Sigmoid colon (tissue), 7 donors: ENCODE data around the gene LZTFL1. TPM values are rescaled to one million over a fixed set of nuclear protein-coding genes. Genes with fewer than 3 reads are reported as not detected.

Experiments
- DNase-seq: peaks from one replicate; pipeline ENCODE4 v3.0.0-alpha.2; 2019
- H3K27ac ChIP-seq, 4 donors: fragments of 200-600 bp; sonication (generic); one replicate each; pipeline ENCODE4 v1.5.1; 2016 to 2019; ENCODE audit warnings: mild to moderate bottlenecking in 1 of 4
- H3K27me3 ChIP-seq, 3 donors: fragments of 200-600 bp; sonication (generic); one replicate each; pipeline ENCODE4 v1.5.1; 2019; ENCODE audit warnings: mild to moderate bottlenecking in 1 of 3
- H3K36me3 ChIP-seq, 4 donors: fragments of 200-600 bp; sonication (generic); one replicate each; pipeline ENCODE4 v1.5.1; 2016 to 2019
- H3K4me1 ChIP-seq, 4 donors: fragments of 200-600 bp; sonication (generic); one replicate each; pipeline ENCODE4 v1.5.1; 2017 to 2019
- H3K4me3 ChIP-seq, 4 donors: fragments of 200-600 bp; sonication (generic); one replicate each; pipeline ENCODE4 v1.5.1; 2017 to 2019; ENCODE audit warnings: mild to moderate bottlenecking in 2 of 4, moderate library complexity in 1 of 4
- H3K9me3 ChIP-seq, 4 donors: fragments of 200-600 bp in 3 of 4; sonication (generic) in 3 of 4; one replicate each; pipeline versions ENCODE4 v1.5.1 to v1.6.1; 2013 to 2019
- EP300 ChIP-seq, 4 donors: sonication (generic); formaldehyde crosslinking; IDR thresholded peaks; one replicate each; pipeline ENCODE4 v1.6.1; 2017; ENCODE audit warnings: antibody characterized with exemption in 4 of 4
- POLR2A ChIP-seq, 2 donors: fragments of 450-650 bp; IDR thresholded peaks; one replicate each; pipeline ENCODE4 v1.6.1; 2016; ENCODE audit warnings: antibody characterized with exemption in 2 of 2, mild to moderate bottlenecking in 2 of 2, moderate library complexity in 2 of 2
- POLR2AphosphoS5 ChIP-seq, 4 donors: sonication (generic); formaldehyde crosslinking; IDR thresholded peaks; one replicate each; pipeline ENCODE4 v1.6.1; 2017; ENCODE audit warnings: antibody characterized with exemption in 4 of 4
- WGBS, 2 donors: extraction: QIAGEN DNeasy Blood & Tissue Kit; methylation state at CpG; one replicate each; pipeline ENCODE4 v1.1.7; 2013; 5-methylcytosine and 5-hydroxymethylcytosine counted together
- intact Hi-C: fragments of 100-400 bp; cut with DNase I; formaldehyde crosslinking; loops from one replicate; pipeline ENCODE4 v1.15.1; 2023
- polyA plus RNA-seq, 3 donors: library from polyadenylated mRNA; stranded (reverse); fragments of 200-250 nt; gene quantifications; one replicate each; pipeline ENCODE4 v1.2.3, GENCODE V29; 2013
- total RNA-seq, 4 donors: library from RNA; depleted of rRNA; stranded (reverse); fragments of >200 nt; gene quantifications; one replicate each; pipeline ENCODE4 v1.1.0, GENCODE V29; 2016
- TF ChIP-seq, protein P1 (sequence below), 4 experiments: fragments of 450-650 bp in 3 of 4; fragments of 200-600 bp in 1 of 4; IDR thresholded peaks; one replicate each; pipeline ENCODE4 v1.5.1; 2016 to 2019; ENCODE audit warnings: antibody characterized with exemption in 4 of 4, mild to moderate bottlenecking in 3 of 4, moderate library complexity in 2 of 4
- donor health status: healthy with polysubstance abuse.
- donor health status: Bipolar disorder and iron deficiency.
- donor health status: healthy.

Gene LZTFL1
- total and polyA plus RNA-seq, 7 donors: 7.9 to 31.0 (median 16.6) TPM

DNA sequence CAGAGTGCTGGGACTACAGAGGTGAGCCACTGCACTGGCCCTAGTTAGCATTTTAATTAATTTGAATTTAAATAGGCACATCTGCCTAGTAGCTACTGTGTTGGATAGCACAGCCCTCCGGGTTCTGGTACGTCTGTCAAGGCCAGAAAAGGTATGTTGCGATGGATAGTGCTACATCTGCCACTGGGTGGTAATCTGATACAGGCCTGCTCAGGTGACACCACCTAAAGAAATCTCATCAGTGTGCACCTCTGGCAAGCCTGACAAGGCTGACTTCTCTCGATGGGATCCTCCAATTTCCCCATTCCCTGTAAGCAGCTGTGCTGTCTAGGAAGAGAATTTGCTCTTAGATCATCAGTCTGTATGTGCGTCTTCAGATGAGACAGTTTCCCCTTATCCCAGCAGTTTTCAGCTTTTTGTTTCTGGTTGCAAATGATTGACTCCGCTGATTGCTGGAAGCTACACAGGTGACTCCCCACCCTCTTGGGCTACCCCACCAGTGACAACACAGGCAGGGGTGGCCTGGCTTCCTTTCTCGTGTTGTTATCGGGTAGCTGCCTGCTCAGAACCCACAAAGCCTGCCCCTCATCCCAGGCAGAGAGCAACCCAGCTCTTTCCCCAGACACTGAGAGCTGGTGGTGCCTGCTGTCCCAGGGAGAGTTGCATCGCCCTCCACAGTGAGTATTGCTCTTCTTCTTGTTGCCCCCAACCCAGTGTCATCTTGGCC, 44.2 kb upstream of the LZTFL1 start, which contains the start of gene CCR9:
TSS of gene CCR9 (plus strand) at position 565 of the 727 bp plus-strand sequence. CDS start 8,391 bp downstream, outside the sequence.
- H3K36me3 ChIP-seq: no peaks in the 10 kb centered on the region
- H3K4me1 ChIP-seq: no peaks in the 10 kb centered on the region
- TF ChIP-seq EP300 (IDR thresholded peaks at IDR 0.05) (no peak), POLR2A (IDR thresholded peaks at IDR 0.05) (no peak), POLR2AphosphoS5 (IDR thresholded peaks at IDR 0.05) (no peak)
- TF ChIP-seq, protein P1, sequence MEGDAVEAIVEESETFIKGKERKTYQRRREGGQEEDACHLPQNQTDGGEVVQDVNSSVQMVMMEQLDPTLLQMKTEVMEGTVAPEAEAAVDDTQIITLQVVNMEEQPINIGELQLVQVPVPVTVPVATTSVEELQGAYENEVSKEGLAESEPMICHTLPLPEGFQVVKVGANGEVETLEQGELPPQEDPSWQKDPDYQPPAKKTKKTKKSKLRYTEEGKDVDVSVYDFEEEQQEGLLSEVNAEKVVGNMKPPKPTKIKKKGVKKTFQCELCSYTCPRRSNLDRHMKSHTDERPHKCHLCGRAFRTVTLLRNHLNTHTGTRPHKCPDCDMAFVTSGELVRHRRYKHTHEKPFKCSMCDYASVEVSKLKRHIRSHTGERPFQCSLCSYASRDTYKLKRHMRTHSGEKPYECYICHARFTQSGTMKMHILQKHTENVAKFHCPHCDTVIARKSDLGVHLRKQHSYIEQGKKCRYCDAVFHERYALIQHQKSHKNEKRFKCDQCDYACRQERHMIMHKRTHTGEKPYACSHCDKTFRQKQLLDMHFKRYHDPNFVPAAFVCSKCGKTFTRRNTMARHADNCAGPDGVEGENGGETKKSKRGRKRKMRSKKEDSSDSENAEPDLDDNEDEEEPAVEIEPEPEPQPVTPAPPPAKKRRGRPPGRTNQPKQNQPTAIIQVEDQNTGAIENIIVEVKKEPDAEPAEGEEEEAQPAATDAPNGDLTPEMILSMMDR (IDR thresholded peaks at IDR 0.05): no peak
- WGBS, 2 donors: 78 to 91% methylated on average over 9 of the region's 9 CpGs
- no peak for DNase-seq
- intact Hi-C loops: no loop called here
- no peak within 1 kb of the TSS for H3K27ac ChIP-seq
- H3K27me3 ChIP-seq: no peaks in the 10 kb centered on the region
- H3K4me3 ChIP-seq: no peak within 1 kb of the TSS
- H3K9me3 ChIP-seq: no peaks in the 10 kb centered on the region

DNA sequence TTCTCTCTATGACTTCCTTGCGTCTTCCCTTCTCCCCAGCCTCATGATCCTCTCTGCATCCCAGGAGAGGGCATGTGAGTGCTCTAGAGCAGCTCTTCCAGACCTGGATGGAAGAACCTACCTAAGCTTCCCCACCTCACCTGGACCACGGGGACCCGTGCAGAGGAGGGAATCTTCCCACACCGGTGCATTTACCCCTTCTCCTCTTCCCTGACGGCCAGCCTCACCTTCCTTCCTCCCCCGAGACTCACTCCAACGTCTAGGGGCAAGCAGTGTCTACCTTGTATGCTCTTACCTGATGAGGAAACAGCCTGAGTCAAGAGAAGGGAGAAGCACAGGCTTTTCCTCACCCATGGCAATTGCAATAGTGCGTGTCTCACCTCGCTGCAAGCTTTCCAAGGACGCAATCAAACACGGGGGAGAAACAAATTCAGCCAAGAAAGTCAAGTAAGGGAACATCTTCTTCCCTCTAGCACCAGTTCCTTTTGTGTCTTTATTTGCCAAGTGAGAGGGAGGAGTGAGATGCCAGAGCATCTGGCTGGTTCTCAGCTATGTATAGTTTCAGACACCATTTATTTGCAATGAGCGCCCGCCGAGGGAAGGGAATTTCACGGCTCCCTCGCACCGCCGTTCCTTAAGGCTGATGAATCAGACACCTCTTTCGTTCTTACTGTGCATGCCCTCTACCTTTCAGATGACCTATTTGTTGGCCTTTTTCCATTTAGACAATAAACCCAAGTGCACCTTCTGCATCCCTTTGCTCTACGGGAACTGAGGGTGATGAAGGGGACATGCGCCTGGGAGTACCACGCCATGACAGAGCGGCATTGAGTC, 42.7 kb upstream of the LZTFL1 start:
- no peak for TF ChIP-seq EP300 (IDR thresholded peaks at IDR 0.05)
- H3K27me3 ChIP-seq: no peaks in the 10 kb centered on the region
- WGBS, 2 donors: 80 to 87% methylated on average over 23 of the region's 23 CpGs
- no peaks in the 10 kb centered on the region for H3K36me3 ChIP-seq
- no peak for DNase-seq
- no peak overlapping the region for H3K27ac ChIP-seq
- H3K4me3 ChIP-seq: no peak overlapping the region
- H3K9me3 ChIP-seq: no peaks in the 10 kb centered on the region
- no peaks in the 10 kb centered on the region for H3K4me1 ChIP-seq
- intact Hi-C loops: no loop called here

DNA sequence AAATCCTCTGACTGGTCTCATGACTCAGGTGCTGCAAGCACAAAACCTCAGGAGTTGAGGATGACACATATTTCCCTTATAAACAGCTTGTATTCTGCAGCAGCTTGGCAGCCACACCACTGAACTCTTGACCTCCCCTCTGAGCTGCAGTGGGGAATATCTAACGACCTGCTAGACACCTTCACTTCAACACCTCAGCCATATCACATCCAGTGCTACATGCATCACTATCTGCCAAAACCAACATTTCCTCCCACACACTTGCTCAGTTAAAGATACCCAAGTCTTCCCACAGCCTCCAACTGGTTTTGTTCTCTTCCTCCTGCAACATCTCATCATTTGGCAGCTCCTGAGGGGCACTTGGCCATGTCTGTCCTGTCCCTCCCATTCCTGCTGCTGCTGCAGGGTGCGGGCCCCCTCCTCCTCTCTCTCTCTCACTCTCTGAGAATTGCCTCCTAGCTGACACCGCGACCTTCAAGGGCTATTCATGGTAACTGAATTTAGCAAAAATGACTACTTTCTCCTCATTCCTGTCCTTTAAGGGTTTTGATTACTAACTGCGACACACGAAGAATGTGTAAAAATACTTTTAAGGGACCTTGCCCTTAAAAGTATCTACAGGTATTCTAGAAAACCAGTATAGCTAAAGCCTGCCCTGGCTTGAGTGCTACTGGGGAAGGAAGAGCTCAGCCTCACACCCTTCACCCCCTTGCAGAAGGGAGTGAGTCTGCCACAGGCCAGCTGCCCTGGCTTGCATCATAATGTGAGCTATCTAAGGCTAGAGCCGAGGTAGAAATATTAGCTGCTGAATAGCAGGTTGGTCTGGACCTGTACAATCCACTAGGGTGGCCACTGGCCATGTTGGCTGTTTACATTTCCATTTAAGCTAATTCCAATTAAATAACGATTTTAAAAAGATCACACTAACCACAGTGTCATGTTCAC, 39.4 kb upstream of the LZTFL1 start:
- intact Hi-C loops: no loop called here

DNA sequence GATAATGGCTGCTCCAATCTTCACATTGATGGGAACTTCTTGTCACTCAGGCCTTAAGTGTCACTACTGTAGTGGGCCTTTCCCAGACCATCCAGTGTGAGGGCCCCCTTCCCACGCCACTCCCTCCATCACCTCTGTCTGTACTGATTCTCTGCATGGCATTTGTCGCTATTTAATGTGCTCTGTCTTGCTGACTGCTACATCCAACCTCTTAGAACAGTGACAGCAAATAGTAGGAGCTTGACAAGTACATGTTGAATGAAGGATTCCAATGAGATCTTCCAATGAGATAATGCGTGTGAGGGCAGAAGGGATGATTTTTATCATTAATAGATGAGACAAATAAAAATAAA, 38.8 kb upstream of the LZTFL1 start:
- WGBS, 2 donors: 84 to 90% methylated on average over 3 of the region's 3 CpGs
- intact Hi-C loops: no loop called here

More for the DNA sequence above, 39.4 kb upstream of the LZTFL1 start:
- Histone ChIP-seq H3K4me3 (no peak overlapping the region), H3K36me3 (no peaks in the 10 kb centered on the region), H3K27me3 (no peaks in the 10 kb centered on the region), H3K4me1 (no peaks in the 10 kb centered on the region), H3K27ac (no peak overlapping the region), H3K9me3 (no peaks in the 10 kb centered on the region)
- no peak for DNase-seq
- TF ChIP-seq EP300 (IDR thresholded peaks at IDR 0.05): no peak
- TF ChIP-seq POLR2AphosphoS5 (IDR thresholded peaks at IDR 0.05): no peak
- TF ChIP-seq, protein P1 (IDR thresholded peaks at IDR 0.05): no peak
- TF ChIP-seq POLR2A (IDR thresholded peaks at IDR 0.05): no peak
- 66 to 77% methylated on average over 8 of the region's 8 CpGs for WGBS, 2 donors

More for the DNA sequence above, 38.8 kb upstream of the LZTFL1 start:
- Histone ChIP-seq H3K4me1 (no peaks in the 10 kb centered on the region), H3K4me3 (no peak overlapping the region), H3K27ac (no peak overlapping the region), H3K36me3 (no peaks in the 10 kb centered on the region), H3K27me3 (no peaks in the 10 kb centered on the region), H3K9me3 (no peaks in the 10 kb centered on the region)
- TF ChIP-seq POLR2A (IDR thresholded peaks at IDR 0.05) (no peak), POLR2AphosphoS5 (IDR thresholded peaks at IDR 0.05) (no peak), EP300 (IDR thresholded peaks at IDR 0.05) (no peak)
- TF ChIP-seq, protein P1 (IDR thresholded peaks at IDR 0.05): no peak
- DNase-seq: no peak
